CD4-positive, alpha-beta T cell treated with Interleukin-6 for 4 hours (primary cell): ENCODE measurements around the gene PNCK.

Experiments
- DNase-seq: peaks from one replicate; pipeline ENCODE4 v3.0.0-alpha.2; 2020; ENCODE audit warnings: mixed read lengths

PNCK gene

GRCh38 chrX:153657161-153657560 is 16.5 kb downstream of the PNCK start:
- DNase-seq: no peak

- no peak for DNase-seq
Measured at GRCh38 chrX:153653556-153653955, 20.1 kb downstream of the PNCK start.

- DNase-seq: no peak
Measured at GRCh38 chrX:153651540-153652079, 22.0 kb downstream of the PNCK start.

DNA sequence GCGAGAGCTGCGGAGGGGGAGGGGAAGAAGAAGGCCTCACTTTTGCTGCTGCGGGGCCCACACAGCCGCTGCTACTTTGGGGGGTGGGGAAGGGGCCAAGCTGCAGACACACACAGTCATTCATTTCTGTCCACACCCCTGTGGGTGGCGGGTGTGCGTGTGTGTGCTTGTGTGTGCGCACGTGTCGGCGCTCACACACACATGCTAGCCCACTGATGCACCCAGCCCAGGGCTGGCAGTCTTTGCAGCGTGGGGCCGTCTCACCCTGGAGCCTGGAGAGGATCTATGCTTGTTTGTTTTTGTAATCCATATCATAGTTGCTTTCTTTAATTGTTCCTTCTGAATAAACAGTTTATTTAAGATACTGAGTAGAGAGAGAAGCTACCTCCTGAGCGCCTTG is 22.7 kb downstream of the PNCK start:
- DNase-seq: no peak

DNA sequence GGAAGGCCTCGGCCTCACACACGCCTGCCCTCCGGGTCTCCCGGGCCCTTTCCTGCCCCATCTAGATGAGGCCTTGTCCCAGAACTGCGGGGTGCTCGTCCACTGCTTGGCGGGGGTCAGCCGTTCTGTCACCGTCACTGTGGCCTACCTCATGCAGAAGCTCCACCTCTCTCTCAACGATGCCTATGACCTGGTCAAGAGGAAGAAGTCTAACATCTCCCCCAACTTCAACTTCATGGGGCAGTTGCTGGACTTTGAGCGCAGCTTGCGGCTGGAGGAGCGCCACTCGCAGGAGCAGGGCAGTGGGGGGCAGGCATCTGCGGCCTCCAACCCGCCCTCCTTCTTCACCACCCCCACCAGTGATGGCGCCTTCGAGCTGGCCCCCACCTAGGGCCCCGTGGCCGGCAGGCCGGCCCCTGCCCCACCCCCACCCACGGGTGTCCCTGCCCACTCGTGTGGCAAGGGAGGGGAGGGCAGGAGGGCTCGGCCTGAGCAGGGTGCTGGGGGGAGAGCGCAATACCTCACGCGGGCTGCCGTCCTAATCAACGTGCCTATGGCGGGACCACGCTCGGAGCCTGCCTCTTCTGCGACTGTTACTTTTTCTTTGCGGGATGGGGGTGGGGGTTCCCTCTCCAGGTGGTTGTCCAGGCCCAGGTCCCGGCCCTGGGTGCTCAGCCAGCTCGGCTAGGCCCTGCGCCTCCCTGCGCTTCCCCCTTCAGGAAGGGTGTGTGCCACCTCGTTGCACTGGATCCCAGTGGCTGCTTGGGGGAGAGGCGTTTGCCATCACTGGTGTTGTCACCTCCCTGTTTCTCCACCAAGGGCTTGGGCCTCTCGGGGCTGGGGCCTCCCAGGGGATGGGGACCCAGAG is 23.5 kb downstream of the PNCK start:
- no peak for DNase-seq

DNA sequence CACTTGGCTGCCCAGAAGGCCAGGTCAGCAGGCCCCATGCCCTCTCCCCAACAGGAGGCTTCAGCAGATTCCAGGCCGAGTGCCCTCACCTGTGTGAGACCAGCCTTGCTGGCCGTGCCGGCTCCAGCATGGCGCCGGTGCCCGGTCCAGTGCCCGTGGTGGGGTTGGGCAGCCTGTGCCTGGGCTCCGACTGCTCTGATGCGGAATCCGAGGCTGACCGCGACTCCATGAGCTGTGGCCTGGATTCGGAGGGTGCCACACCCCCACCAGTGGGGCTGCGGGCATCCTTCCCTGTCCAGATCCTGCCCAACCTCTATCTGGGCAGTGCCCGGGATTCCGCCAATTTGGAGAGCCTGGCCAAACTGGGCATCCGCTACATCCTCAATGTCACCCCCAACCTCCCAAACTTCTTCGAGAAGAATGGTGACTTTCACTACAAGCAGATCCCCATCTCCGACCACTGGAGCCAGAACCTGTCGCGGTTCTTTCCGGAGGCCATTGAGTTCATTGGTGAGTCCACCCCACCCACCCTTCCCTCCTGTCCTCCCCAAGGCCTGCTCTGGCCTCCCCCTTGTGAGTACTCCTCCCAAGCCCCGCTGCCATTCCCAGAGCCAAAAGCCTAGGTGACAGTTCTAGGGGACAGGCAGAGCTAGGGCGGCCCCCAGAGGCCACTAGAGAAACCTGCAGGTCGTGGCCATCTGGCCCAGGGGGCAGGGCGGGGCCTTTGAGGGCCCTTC is 24.3 kb downstream of the PNCK start:
- DNase-seq: peak; percentile 56

DNA sequence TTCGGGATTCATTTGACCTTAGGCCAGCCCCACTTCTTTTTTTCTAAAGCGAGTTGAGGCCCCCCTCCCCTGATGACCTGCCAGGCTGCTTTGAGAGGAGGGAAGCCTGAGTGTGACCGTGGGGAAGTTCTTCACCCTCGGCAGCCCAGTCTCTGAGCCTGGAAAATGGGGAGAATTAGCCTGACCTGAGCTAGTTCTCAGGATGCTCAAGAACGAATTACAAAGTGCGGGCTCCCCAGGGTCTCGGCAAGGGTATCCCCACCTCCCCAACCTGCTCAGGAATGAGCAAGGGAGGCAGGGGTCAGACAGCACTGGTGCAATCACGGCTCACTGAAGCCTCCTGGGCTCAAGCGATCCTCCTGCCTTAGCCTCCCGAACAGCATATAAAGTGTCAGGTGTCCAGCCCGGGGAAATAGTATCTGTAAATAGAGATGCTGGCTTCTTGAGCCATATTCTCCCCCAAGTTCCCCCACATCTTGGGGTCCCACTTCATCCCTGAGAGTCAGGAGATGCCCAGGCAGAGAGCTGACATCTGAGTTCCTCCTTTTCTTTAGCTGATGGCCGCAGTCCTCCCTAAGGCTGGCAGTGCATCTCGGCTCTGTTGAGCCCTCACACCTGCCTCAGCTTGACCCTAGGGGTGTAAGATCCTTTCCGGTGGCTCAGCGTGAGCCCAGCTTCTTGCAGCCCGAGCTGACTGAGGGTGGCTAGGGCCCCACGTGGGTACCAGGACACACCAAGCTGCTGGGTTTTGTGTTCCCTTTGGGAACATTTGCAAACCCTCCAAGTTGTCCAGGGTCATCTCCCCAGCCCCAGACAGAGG is 25.0 kb downstream of the PNCK start:
- DNase-seq: no peak

GRCh38 chrX:153647461-153648357 is 25.9 kb downstream of the PNCK start:
- no peak for DNase-seq

GRCh38 chrX:153646620-153647373 is 26.8 kb downstream of the PNCK start, which contains the start of gene DUSP9:
DUSP9 (plus strand) TSS chrX:153647203; CDS start chrX:153647954, 751 bp downstream.
- peak; percentile 38 for DNase-seq

DNA sequence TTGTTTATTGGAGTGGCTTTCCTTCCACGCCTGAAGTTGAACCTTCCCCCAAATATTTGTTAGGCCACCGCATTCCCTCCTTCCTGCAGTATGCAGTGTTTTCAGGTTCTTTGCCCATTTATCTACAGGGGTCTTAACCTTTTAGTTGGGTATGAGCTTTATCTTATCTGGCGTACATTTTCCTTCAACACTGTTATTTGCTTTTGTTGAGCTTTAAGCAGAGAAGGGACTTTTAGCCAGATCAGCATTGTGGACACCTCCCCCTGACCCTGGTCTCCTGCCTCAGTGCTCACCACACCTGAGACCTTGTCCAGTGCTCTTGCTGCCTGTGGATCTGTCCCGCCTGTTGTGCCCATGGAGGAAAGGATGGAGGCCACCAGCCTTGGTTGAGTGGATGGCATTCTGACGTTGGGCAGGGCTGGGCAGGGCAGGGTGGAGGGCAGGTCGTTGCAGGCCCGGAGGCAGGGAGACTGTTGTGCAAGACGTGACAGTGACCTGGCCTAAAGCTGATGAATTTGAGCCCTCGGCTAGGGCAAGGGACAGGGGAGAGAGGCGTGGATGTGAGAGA is 27.6 kb downstream of the PNCK start:
- no peak for DNase-seq

- no peak for DNase-seq
Measured at GRCh38 chrX:153645151-153645550, 28.5 kb downstream of the PNCK start.

DNA sequence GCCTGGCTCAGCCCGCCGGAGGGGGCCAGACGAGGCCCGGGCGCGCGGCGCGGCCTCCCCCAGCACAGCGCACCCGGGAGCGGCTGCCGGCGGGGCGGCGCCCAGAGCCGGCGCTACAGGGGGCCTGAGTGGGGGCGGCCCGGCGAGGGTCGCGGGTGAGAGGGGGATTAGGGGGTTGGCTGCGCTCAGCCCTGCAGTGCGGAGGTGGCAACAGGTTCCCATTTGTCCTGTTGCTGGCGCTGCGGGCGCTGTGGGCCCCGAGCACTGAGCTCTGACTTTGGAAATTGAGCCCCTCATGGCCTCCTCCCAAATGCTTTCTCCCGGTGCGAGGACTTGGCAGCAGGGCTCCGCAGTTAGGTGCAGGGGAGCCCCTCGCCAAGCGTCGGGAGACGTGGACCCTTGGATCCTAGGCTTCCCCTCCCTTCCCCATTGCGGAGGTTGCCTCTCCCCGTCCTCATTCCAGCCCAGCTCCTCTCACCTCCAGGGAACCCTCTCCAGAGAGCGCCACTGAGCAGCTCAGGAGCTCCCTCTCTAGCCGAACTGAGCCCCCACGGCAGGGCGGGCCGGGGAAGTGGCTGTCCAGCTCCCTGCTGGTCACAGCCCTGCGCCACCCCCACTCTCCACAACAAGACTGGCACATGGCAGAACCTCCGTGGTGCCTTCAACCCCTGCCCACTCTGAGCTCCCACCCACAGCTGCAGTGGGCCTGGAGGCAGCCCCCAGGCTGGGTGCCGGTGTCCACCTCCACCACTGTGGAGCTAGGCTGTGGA is 29.1 kb downstream of the PNCK start:
- no peak for DNase-seq

GRCh38 chrX:153643431-153644351 is 29.9 kb downstream of the PNCK start:
- peak; percentile 18 for DNase-seq

- DNase-seq: no peak
Measured at GRCh38 chrX:153642655-153643430, 30.8 kb downstream of the PNCK start.

- DNase-seq: no peak
Measured at GRCh38 chrX:153642051-153642654, 31.5 kb downstream of the PNCK start.

GRCh38 chrX:153641627-153642026 is 32.0 kb downstream of the PNCK start:
- DNase-seq: no peak
